H9 (cell line): ENCODE measurements around the gene KRTAP12-3. TPM values are rescaled to one million over a fixed set of nuclear protein-coding genes. Genes with fewer than 3 reads are reported as not detected.

Experiments used
- DNase-seq: peaks from one replicate; pipeline ENCODE4 v3.0.0-alpha.2; 2017
- H2AFZ ChIP-seq: one replicate; pipeline ENCODE4 v1.6.1; 2013; ENCODE audit warnings: mild to moderate bottlenecking, low read length, control low read depth, moderate library complexity
- H2AK5ac ChIP-seq: 2 replicates; pipeline ENCODE4 v1.6.1; 2013; ENCODE audit warnings: low read length, control low read depth, mixed read lengths; ENCODE audit not compliant: insufficient read length
- H2BK120ac ChIP-seq: one replicate; pipeline ENCODE4 v1.6.1; 2013; ENCODE audit warnings: low read depth, mild to moderate bottlenecking, low read length, control low read depth, inconsistent platforms; ENCODE audit not compliant: poor library complexity, severe bottlenecking
- H2BK12ac ChIP-seq: 2 replicates; pipeline ENCODE4 v1.6.1; 2013; ENCODE audit warnings: low read length, control low read depth, mixed read lengths, low read depth; ENCODE audit not compliant: insufficient read length
- H2BK15ac ChIP-seq: 2 replicates; pipeline ENCODE4 v1.6.1; 2013; ENCODE audit warnings: low read depth, low read length, control low read depth
- H2BK20ac ChIP-seq: one replicate; pipeline ENCODE4 v1.6.1; 2013; ENCODE audit warnings: low read depth, mild to moderate bottlenecking, low read length, control low read depth, inconsistent platforms; ENCODE audit not compliant: poor library complexity, severe bottlenecking
- H2BK5ac ChIP-seq: 2 replicates; pipeline ENCODE4 v1.6.1; 2013; ENCODE audit warnings: low read length, control low read depth, mixed read lengths; ENCODE audit not compliant: insufficient read length
- H3K14ac ChIP-seq: 2 replicates; pipeline ENCODE4 v1.6.1; 2013; ENCODE audit warnings: low read length, control low read depth; ENCODE audit not compliant: insufficient read depth
- H3K18ac ChIP-seq: 2 replicates; pipeline ENCODE4 v1.6.1; 2013; ENCODE audit warnings: low read depth, mild to moderate bottlenecking, mixed read lengths, low read length, control low read depth; ENCODE audit not compliant: insufficient read length
- H3K23ac ChIP-seq: 2 replicates; pipeline ENCODE4 v1.6.1; 2013; ENCODE audit warnings: low read length, control low read depth, mixed read lengths, low read depth; ENCODE audit not compliant: insufficient read length
- H3K23me2 ChIP-seq: 2 replicates; pipeline ENCODE4 v1.6.1; 2013; ENCODE audit warnings: low read depth, mild to moderate bottlenecking, mixed read lengths, low read length, control low read depth; ENCODE audit not compliant: insufficient read length, poor library complexity, severe bottlenecking
- H3K27ac ChIP-seq: 2 replicates; pipeline ENCODE4 v1.5.1; 2013; ENCODE audit warnings: low read length, control low read depth, mixed read lengths, low read depth; ENCODE audit not compliant: insufficient read length
- H3K27me3 ChIP-seq: 2 replicates; pipeline ENCODE4 v1.6.1; 2013; ENCODE audit warnings: low read length, control low read depth, inconsistent platforms; ENCODE audit not compliant: insufficient read depth
- H3K4ac ChIP-seq: 2 replicates; pipeline ENCODE4 v1.6.1; 2013; ENCODE audit warnings: low read depth, mild to moderate bottlenecking, control low read depth, inconsistent platforms, low read length, moderate library complexity
- H3K4me1 ChIP-seq: 2 replicates; pipeline ENCODE4 v1.6.1; 2013; ENCODE audit warnings: low read length, control low read depth, inconsistent platforms; ENCODE audit not compliant: insufficient read depth
- H3K4me2 ChIP-seq: 2 replicates; pipeline ENCODE4 v1.6.1; 2013; ENCODE audit warnings: low read length, control low read depth, mixed read lengths; ENCODE audit not compliant: insufficient read length, insufficient read depth
- H3K56ac ChIP-seq: 2 replicates; pipeline ENCODE4 v1.6.1; 2013; ENCODE audit warnings: low read depth, mild to moderate bottlenecking, mixed read lengths, low read length, control low read depth; ENCODE audit not compliant: insufficient read length
- H3K79me1 ChIP-seq: 2 replicates; pipeline ENCODE4 v1.6.1; 2013; ENCODE audit warnings: low read depth, mild to moderate bottlenecking, moderate library complexity, low read length, control low read depth, inconsistent platforms; ENCODE audit not compliant: insufficient read depth, poor library complexity, severe bottlenecking
- H3K79me2 ChIP-seq: 2 replicates; pipeline ENCODE4 v1.6.1; 2013; ENCODE audit warnings: low read length, control low read depth, inconsistent platforms; ENCODE audit not compliant: insufficient read depth
- H3K9ac ChIP-seq: 2 replicates; pipeline ENCODE4 v1.6.1; 2013; ENCODE audit warnings: low read length, control low read depth, mixed read lengths; ENCODE audit not compliant: insufficient read length; ENCODE audit errors: extremely low read depth
- H3K9me3 ChIP-seq: one replicate; pipeline ENCODE4 v1.6.1; 2013; ENCODE audit warnings: low read depth, low read length, inconsistent platforms; ENCODE audit not compliant: control insufficient read depth
- H3T11ph ChIP-seq: one replicate; pipeline ENCODE4 v1.6.1; 2013; ENCODE audit warnings: mild to moderate bottlenecking, low read length, control low read depth, inconsistent platforms
- H4K20me1 ChIP-seq: one replicate; pipeline ENCODE4 v1.6.1; 2013; ENCODE audit not compliant: control insufficient read depth, insufficient read length, insufficient read depth
- H4K5ac ChIP-seq: 2 replicates; pipeline ENCODE4 v1.6.1; 2013; ENCODE audit warnings: low read depth, mild to moderate bottlenecking, mixed read lengths, low read length, control low read depth; ENCODE audit not compliant: insufficient read length
- H4K8ac ChIP-seq: replicated peaks from 2 replicates; pipeline ENCODE4 v1.6.1; 2013; ENCODE audit warnings: low read length, control low read depth, mixed read lengths, low read depth; ENCODE audit not compliant: insufficient read length
- H4K91ac ChIP-seq: 2 replicates; pipeline ENCODE4 v1.6.1; 2013; ENCODE audit warnings: low read depth, mild to moderate bottlenecking, moderate library complexity, mixed read lengths, low read length, control low read depth; ENCODE audit not compliant: insufficient read length
- H3K27ac Mint-ChIP-seq, 3 experiments: 2 replicates in 2 of 3; 3 replicates in 1 of 3; pipeline ENCODE4 v1.8.0; 2020 to 2021; ENCODE audit warnings: mixed read lengths in 3 of 3, mild to moderate bottlenecking in 1 of 3, moderate library complexity in 1 of 3
- H3K27me3 Mint-ChIP-seq: 2 replicates; pipeline ENCODE4 v1.8.0; 2021; ENCODE audit warnings: low read depth, mild to moderate bottlenecking, moderate library complexity, mixed read lengths
- H3K36me3 Mint-ChIP-seq, 3 experiments: 2 replicates in 2 of 3; 3 replicates in 1 of 3; pipeline ENCODE4 v1.8.0; 2020 to 2021; ENCODE audit warnings: low read depth in 3 of 3, mixed read lengths in 3 of 3; ENCODE audit not compliant: insufficient read depth in 1 of 3
- H3K4me1 Mint-ChIP-seq, 2 experiments: 2 replicates each; pipeline ENCODE4 v1.8.0; 2020; ENCODE audit warnings: mixed read lengths in 2 of 2
- H3K4me3 Mint-ChIP-seq, 2 experiments: 2 replicates in 1 of 2; 3 replicates in 1 of 2; pipeline ENCODE4 v1.8.0; 2020 to 2021; ENCODE audit warnings: mild to moderate bottlenecking in 2 of 2, mixed read lengths in 2 of 2, moderate library complexity in 1 of 2
- H3K9me3 Mint-ChIP-seq, 2 experiments: 2 replicates in 1 of 2; 3 replicates in 1 of 2; pipeline ENCODE4 v1.8.0; 2020; ENCODE audit warnings: mild to moderate bottlenecking in 2 of 2, mixed read lengths in 2 of 2, moderate library complexity in 1 of 2
- WGBS: extraction: QIAGEN DNeasy Blood & Tissue Kit; methylation state at CpG from one replicate; pipeline ENCODE4 v1.1.7; 2013; ENCODE audit warnings: missing lambda C conversion rate, low lambda C conversion rate, mixed read lengths; ENCODE audit not compliant: insufficient read length; ENCODE audit errors: extremely low coverage; 5-methylcytosine and 5-hydroxymethylcytosine counted together
- total RNA-seq: library from RNA; stranded (reverse); gene quantifications from 2 replicates; pipeline ENCODE4 v1.2.1, GENCODE V29; 2021
- TF ChIP-seq, protein P1 (sequence below): fragments of 200-600 bp; sonication (generic); conservative IDR thresholded peaks from 3 replicates; pipeline ENCODE4 v1.8.0; 2021; ENCODE audit warnings: antibody characterized with exemption, mild to moderate bottlenecking

Gene KRTAP12-3
- total RNA-seq, 1 experiment from 2014 or later, result not detected

DNA sequence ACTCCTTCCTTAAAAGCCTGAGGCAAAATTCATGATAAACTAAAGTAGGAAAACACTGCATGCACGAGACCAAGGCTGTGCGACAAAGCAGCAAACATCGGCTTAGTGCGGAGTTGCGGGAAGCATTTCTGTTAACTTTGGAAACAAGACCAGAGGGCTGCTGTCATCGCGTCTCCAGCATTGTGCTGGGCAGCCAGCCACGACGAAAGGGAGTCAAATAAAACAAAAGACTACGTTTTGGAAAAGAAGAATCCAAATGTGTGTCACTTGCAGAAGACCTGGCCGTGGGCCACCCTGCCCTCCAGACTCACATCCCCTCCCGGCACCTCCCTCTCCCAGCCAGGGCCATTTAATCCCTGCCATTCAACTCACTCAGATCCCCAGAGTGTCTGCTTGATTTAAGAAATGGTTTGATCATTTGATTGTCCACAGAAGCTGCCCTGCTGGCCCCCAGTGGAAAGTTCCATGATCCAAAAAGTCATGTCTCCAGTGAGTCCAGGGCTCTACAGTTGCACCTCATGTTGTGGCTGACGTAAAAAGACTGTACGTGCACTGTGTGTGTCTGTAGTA, 13.9 kb upstream of the KRTAP12-3 start:
- no peaks in the 10 kb centered on the region for H3K9me3 ChIP-seq
- H4K5ac ChIP-seq, result no peak overlapping the region
- no peaks in the 10 kb centered on the region for H3K79me2 ChIP-seq
- H3K18ac ChIP-seq, result no peak overlapping the region
- no peak overlapping the region for H2BK12ac ChIP-seq
- peaks cover 2% of the 10 kb centered on the region for H3K23me2 ChIP-seq
- H4K20me1 ChIP-seq, result no peaks in the 10 kb centered on the region
- Mint-ChIP-seq H3K27ac (no peak overlapping the region), H3K27me3 (peaks cover 8% of the 10 kb centered on the region), H3K4me1 (peaks cover 13 to 14% of the 10 kb centered on the region in 2 experiments), H3K9me3 (peaks cover 22 to 25% of the 10 kb centered on the region in 2 experiments), H3K36me3 (peaks cover 9 to 20% (median 16%) of the 10 kb centered on the region in 3 experiments), H3K4me3 (no peak overlapping the region)
- H3K4me1 ChIP-seq, result no peaks in the 10 kb centered on the region
- no peaks in the 10 kb centered on the region for H3K27me3 ChIP-seq
- H2AFZ ChIP-seq, result no peak overlapping the region
- H3K9ac ChIP-seq, result no peak overlapping the region
- H2AK5ac ChIP-seq, result no peak overlapping the region
- H2BK120ac ChIP-seq, result no peak overlapping the region
- no peak overlapping the region for H3K23ac ChIP-seq
- H4K91ac ChIP-seq, result no peak overlapping the region
- H4K8ac ChIP-seq, result no peak overlapping the region
- H3K14ac ChIP-seq, result no peak overlapping the region
- H2BK20ac ChIP-seq, result no peak overlapping the region
- H3K56ac ChIP-seq, result no peak overlapping the region
- H2BK15ac ChIP-seq, result no peak overlapping the region
- H3K27ac ChIP-seq, result no peak overlapping the region
- TF ChIP-seq, protein P1, sequence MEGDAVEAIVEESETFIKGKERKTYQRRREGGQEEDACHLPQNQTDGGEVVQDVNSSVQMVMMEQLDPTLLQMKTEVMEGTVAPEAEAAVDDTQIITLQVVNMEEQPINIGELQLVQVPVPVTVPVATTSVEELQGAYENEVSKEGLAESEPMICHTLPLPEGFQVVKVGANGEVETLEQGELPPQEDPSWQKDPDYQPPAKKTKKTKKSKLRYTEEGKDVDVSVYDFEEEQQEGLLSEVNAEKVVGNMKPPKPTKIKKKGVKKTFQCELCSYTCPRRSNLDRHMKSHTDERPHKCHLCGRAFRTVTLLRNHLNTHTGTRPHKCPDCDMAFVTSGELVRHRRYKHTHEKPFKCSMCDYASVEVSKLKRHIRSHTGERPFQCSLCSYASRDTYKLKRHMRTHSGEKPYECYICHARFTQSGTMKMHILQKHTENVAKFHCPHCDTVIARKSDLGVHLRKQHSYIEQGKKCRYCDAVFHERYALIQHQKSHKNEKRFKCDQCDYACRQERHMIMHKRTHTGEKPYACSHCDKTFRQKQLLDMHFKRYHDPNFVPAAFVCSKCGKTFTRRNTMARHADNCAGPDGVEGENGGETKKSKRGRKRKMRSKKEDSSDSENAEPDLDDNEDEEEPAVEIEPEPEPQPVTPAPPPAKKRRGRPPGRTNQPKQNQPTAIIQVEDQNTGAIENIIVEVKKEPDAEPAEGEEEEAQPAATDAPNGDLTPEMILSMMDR, result no peak
- no CpG with 5 or more reads among the region's 14 CpGs for WGBS
- H3T11ph ChIP-seq, result no peak overlapping the region
- no peak overlapping the region for H3K4me2 ChIP-seq
- no peaks in the 10 kb centered on the region for H3K79me1 ChIP-seq
- H2BK5ac ChIP-seq, result no peak overlapping the region
- H3K4ac ChIP-seq, result no peak overlapping the region
- DNase-seq, result no peak
